ENCODE measurements around the gene RASGRF1.

The RASGRF1 gene

GRCh38 chr15:78956937-78957336 is 133.6 kb downstream of the RASGRF1 start:
- DNase-seq (ENCODE audit: low read depth): no peak

- no peak for DNase-seq (ENCODE audit: low read depth)
These were observed 135.2 kb downstream of the RASGRF1 start for GRCh38 chr15:78955355-78955754.

GRCh38 chr15:78951841-78952238 is 138.7 kb downstream of the RASGRF1 start:
- no peak for DNase-seq (ENCODE audit: low read depth)

GRCh38 chr15:78950902-78951840 is 139.4 kb downstream of the RASGRF1 start:
- no peak for DNase-seq (ENCODE audit: low read depth)

- DNase-seq (ENCODE audit: low read depth): no peak
These were observed 140.2 kb downstream of the RASGRF1 start for GRCh38 chr15:78950343-78950742.

DNA sequence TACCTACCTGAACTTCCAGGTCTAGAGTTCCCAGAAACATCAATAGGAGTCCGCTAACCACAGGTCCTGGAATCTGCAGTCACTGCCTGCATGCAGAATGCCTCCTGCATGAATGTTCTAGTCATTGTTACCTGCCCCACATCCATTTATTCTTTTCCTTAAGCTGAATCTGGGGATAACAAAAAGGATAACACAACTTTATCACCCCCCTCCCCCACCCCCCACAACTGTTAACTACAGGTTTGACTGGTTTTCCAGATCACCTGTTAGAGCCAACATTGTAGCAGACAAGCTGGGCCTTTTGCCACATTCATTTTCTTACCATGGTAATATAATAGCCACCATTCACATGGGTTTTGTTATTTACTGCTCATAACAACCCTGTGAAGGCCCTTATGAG is 141.1 kb downstream of the RASGRF1 start:
- DNase-seq (ENCODE audit: low read depth): no peak

DNA sequence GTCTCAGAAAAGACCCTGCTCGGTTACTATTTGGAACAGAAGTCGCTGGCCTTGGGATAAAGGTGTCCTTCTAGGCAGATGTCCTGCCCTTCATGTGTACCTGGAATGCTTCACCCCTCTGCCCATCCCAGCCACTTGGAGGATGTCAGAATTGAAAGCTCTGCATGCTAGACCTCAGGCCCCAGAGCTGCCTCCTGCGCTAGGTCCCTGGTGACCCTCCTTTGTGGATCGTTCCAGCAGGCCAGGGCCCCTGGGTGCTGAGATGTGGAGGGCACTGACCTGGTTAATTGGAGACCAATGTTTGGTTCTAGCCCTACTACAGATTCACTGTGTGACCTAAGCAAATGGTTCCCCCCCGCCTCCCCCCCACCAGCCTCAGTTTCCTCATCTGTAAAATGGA is 143.1 kb downstream of the RASGRF1 start:
- no peak for DNase-seq (ENCODE audit: low read depth)

DNA sequence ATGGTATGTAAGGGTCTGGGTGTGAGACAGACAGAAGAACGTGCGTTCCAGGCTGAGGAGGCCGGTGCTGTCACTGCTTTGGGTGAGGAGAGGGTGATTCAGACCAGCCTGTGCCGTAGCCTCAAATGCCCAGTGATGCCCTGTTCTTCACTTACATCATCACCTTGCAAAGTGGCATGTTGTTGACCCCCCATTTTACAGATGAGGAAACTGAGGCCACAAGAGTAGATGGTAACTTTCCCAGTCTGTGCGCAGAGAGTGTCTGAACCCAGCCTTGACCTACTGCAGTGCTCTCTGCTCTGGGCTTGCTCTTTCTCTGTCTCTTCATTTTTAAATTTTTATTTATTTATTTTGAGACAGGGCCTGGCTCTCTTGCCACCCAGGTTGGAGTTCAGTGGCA is 144.1 kb downstream of the RASGRF1 start:
- no peak for DNase-seq (ENCODE audit: low read depth)

- DNase-seq (ENCODE audit: low read depth): no peak
These were observed 145.7 kb downstream of the RASGRF1 start, which contains the start of gene CTSH for GRCh38 chr15:78944669-78945407. TSS of gene CTSH (minus strand) at chr15:78945046. CDS start at chr15:78944981, 65 bp downstream.

GRCh38 chr15:78944202-78944625 is 146.4 kb downstream of the RASGRF1 start:
- no peak for DNase-seq (ENCODE audit: low read depth)

- DNase-seq (ENCODE audit: low read depth): no peak
These were observed 146.9 kb downstream of the RASGRF1 start for GRCh38 chr15:78943692-78944091.

- no peak for DNase-seq (ENCODE audit: low read depth)
These were observed 147.8 kb downstream of the RASGRF1 start for GRCh38 chr15:78942741-78943140.

GRCh38 chr15:78938658-78939488 is 151.7 kb downstream of the RASGRF1 start:
- DNase-seq (ENCODE audit: low read depth): no peak

- no peak for DNase-seq (ENCODE audit: low read depth)
These were observed 153.3 kb downstream of the RASGRF1 start for GRCh38 chr15:78937132-78937739.

- no peak for DNase-seq (ENCODE audit: low read depth)
These were observed 155.9 kb downstream of the RASGRF1 start for GRCh38 chr15:78934655-78935023.

DNA sequence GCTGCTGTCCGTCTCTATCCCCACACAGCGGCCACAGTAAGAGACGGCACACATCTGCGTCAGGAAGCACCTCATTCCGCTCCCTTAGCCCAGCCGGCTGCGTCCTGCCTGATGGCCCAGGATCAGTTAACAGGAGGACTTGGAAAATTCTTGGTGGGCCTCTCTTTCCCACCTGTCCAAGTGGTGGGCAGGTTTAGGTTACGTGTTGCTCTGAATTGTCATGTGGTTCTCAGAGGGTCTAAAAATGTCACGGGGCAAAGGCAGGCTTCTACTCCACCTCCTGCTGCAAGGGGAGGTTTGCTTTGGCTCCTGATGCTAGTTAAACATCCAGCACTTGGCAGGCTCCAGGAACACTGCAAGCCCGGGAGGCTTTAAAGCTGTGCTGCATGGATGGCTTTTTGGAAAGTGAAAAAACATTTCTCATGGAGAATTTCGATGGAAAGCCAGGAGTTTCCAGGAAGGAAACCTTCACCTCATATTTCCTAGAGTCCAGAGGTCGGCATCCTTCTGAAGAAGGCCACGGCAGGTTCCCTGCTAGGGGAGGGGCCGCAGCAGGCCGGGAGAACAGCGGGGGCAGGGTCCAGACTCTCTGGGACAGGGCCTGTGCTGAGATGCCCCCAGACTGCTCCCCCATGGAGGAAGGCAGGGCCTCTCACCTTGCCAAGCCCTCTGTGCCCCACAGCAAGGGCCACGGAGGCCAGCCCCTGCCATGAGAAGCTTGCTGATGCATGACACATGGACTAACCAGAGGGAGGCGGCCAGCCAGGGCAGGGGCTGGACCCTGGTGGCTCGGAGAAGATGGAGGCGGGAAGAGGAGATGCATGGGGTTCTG is 156.5 kb downstream of the RASGRF1 start:
- DNase-seq (ENCODE audit: low read depth): no peak

- DNase-seq (ENCODE audit: low read depth): no peak
These were observed 157.3 kb downstream of the RASGRF1 start for GRCh38 chr15:78933187-78933822.

GRCh38 chr15:78932258-78932808 is 158.2 kb downstream of the RASGRF1 start:
- no peak for DNase-seq (ENCODE audit: low read depth)

DNA sequence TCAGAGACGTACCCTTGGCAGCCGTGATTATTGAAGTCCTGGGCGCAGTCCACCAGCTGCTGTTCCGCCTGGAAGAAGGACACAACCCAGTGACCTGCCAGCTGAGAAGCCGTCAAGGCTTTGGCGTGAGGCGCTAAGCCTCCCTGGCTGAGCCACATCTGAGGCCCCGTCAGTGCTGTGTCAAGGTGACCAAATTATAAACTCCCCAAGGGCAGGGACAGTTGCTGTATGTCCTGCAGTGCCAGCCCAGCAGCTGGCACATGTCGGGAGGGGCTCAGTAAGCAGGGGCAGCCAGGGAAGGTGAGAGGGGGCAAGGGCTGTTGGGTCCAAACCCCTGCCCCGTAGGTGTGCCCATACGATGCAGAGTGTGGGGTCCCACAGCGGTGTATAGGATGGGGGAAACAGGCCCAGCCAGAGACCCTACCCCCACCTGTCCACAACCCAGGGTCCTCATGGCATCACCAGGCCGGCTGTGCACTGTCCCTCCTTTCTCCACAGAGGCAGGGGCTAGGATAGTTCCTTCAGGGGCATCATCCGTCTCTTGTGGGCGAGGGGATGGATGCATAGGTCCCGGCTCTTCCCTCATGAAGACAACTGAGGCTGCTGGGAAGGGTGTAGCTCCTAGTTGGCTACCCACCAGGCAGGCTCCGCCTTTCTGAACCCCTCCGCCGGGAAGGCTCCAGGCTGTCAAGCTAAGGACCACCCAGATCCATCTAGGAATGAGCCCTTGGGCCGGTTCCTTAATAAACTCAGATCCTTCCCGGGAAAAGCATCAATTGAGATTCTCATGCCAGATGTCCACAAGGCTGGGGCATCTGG is 158.9 kb downstream of the RASGRF1 start:
- no peak for DNase-seq (ENCODE audit: low read depth)

Measured in GM04503 (cell line).